ENCODE results near the gene GPR82. TPM values are rescaled to one million over a fixed set of nuclear protein-coding genes. Genes with fewer than 3 reads are reported as not detected.

GPR82 gene
- total RNA-seq: not detected in 2 replicates

GRCh38 chrX:41723826-41724225, at the start of gene GPR82:
GPR82 (plus strand) TSS chrX:41724181; CDS start chrX:41727027, 2,846 bp downstream.

GRCh38 chrX:41688835-41689234, 35.1 kb upstream of the GPR82 start, which contains the start of gene GPR34:
GPR34 (plus strand) TSS chrX:41688973; CDS start chrX:41695634, 6,661 bp downstream.

Other genes starting within 250 kb of the GPR82 start
- not detected in 2 replicates for gene GPR34, start 35.2 kb upstream of the GPR82 start, total RNA-seq
- gene CASK, start 199.4 kb downstream of the GPR82 start, total RNA-seq: 10.1 and 28.2 TPM in 2 replicates